HG02884 (cell line): ENCODE measurements around the gene ATG4D.

Experiments
- ATAC-seq: cut with Tn5 transposase; IDR thresholded peaks from one replicate; pipeline ENCODE4 v1.9.1; 2021; ENCODE audit warnings: mild to moderate bottlenecking, moderate library complexity; ENCODE audit not compliant: unreplicated experiment

The ATG4D gene

DNA sequence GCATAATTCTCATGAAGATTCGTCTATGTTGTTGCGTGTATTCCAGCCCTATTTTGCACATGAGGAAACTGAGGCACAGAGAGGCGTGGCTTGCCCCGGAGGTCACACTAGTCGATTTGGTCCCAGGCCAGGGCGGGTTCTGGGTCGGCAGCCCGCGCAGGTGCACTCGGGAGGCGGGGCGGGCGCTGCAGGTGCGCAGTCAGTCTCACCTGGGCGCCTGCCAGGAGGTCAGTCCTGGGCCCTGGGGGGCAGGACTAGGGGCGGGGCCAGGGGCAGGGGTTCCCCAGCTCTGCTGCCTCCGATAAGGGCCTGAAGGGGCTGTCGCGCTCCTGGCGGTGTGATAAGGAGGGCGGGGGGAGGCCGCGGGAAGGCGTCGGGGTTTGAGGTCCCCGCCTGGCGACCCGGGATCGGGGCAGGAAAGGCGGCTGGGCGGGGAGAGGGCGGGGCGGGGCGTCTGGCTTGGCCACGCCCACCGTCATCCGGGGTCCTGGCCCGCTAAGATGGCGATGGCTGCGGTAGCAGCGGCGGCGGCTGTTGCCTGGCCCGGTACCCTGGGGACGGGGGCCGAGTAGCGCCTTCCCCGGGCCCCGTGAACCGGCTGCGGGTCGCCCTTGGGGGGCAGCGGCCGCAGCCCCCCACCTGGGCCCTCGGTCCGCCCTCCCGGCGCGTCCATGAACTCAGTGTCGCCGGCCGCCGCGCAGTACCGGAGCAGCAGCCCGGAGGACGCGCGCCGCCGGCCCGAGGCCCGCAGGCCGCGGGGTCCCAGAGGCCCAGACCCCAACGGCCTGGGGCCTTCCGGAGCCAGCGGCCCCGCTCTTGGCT is at the start of gene ATG4D:
ATG4D (plus strand) TSS at position 485 of the 822 bp plus-strand sequence; CDS start at position 672, 187 bp downstream.
- no peak for ATAC-seq

DNA sequence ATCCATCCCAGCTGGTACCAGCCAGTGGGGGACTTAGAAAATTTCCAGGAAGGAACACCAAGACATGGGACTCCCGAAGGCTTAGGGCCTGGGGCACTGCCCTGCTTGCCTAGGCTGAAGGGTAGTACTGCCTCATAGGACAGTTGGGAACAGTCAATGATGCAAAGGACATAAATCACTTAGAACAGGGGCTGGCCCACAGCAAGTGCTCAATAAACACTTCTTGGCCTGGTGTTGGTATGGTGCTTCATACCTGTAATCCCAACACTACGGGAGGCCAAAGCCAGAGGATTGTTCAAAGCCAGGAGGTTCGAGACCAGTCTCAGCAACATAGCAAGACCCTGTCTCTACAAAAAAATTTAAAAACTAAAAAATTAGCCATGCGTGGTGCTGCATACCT is 46.3 kb upstream of the ATG4D start:
- ATAC-seq: no peak

DNA sequence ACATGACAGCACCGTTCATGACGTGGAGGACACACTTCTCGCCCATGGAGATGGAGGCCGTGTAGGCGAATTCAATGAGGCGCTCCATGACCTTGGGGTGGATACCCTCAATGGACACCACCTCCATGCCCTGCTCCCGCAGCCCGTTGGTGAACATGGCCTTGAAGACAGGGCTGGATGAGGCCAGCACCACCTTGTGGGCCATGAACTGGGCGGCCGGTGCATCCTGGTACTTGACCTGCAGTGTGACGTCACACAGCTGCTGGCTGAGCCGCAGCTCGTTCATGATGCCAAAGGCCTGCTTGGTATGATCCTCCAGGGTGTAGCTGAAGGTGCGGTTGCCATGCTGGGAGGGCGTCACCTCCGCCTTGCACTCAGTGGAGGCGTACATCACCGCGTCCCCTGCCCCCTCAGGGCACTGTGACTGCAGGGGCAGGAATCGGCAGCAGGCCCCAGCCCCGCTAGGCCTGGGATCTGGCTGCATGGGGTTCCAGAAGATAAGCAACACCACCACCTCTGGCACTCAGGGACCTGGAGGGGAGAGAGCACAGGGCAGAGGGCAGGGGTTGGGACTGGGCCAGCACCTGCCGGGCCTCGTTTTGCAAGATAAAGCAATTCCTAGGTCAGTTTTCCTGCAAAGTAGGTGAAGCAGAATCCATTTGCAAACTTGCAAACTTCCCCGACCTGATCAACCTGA is 44.0 kb upstream of the ATG4D start:
- ATAC-seq: no peak

DNA sequence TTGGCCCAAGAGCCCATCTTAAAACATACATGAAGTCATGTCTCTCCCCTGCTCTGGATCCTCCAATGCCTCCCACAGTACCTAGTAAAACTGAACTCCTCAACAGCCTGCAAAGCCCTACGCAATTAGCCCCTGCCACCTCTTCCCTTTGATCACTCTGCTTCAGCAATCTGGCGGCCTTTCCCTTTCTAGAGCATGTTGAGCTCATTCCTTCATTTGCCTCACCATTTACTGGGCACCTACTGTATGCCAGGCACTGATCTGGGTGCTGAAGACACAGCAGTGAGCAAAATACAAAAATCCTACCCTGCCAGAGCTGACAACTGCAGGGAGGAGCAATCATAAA is 43.5 kb upstream of the ATG4D start:
- ATAC-seq: no peak

DNA sequence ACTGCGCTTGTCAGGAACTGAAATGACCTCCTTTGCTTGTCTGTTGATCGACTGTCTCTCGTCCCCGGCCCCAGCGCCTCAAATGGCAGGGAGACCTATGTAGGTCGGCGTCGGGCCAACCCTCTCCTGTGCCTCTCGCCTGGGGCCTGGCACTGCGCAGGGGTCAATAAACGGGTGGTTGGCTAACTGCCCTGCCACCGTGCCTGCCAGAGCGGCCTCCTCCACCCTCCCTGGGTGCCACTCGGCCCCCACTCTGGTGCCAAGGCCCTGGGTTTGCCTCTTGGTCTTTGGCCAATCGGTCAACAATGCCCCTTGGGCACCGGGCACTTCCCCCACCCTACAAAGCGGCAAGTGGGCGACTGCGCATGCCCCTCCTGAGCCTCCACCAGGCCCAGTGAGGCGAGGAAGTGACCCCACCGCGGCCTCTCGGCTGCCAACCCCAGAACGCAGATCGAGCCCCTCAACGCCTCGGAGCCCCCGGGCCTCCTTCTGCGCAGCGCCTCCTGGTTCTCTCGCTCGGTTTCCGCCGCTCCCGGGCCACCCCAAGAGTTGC is 41.7 kb upstream of the ATG4D start:
- ATAC-seq: peak; percentile 24

DNA sequence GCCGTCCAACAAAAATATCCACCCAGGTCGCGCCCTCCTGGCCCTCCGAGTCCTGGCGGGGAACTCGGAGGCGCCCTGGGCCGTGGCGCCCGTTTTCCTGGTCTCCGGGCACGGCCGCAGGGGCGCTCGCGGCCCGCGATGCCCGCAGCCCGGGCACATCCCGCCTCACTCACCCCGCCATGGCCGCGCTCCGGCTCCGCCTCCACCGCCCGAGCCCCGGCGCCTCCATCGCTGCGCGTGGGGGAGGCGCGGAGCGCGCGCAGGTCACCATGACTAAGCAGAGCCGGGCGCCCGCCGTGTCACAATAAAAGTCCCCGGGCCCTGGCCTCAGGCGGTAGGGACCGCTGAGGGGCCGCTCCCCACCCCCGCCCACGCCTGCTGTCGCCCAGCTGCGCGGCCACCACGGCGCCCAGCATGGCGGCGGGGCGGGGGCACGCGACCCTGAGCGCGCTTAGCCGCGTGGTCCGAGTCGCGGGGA is 41.1 kb upstream of the ATG4D start:
- ATAC-seq: peak; percentile 71

DNA sequence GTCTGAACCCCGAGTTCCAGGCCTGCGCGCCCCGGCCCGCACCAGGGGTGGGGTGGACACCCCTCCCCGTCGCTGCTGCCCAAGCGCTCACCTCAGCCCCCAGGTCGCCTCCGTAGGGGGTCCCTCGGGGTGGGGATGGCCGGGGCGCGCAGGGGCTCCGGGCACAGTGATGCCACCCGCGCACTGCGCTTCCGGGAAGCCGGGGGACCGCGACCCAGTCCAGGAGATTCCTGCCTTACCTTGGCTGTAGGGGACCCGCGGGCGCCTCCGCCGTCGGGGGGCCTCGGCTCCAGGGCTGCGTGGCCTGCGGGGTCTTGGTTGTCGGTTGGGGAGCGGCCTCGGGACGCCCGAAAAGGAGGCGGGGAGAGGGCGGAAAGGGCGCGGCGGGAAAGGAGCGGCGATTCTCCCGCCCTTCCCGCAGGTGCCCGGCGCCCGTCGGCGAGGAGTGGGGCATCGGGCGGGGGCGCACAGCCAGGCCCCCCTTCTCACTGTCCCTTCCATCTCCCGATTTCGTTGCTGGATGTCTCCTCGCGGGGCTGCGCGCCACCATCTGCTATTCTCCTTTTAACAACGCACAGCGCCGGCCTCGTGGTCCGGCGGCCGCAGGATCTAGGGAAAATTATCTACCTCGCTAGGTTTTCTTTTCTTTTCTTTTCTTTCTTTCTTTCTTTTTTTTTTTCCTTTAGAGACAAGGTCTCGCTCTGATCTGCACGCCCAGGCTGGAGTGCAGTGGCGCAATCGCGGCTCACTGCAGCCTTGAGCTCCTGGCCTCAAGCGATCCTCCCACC is 40.5 kb upstream of the ATG4D start, which contains the start of gene KEAP1:
KEAP1 (minus strand) TSS at position 355 of the 788 bp plus-strand sequence. CDS start 3,323 bp downstream, outside the sequence.
- ATAC-seq: peak; percentile 31

DNA sequence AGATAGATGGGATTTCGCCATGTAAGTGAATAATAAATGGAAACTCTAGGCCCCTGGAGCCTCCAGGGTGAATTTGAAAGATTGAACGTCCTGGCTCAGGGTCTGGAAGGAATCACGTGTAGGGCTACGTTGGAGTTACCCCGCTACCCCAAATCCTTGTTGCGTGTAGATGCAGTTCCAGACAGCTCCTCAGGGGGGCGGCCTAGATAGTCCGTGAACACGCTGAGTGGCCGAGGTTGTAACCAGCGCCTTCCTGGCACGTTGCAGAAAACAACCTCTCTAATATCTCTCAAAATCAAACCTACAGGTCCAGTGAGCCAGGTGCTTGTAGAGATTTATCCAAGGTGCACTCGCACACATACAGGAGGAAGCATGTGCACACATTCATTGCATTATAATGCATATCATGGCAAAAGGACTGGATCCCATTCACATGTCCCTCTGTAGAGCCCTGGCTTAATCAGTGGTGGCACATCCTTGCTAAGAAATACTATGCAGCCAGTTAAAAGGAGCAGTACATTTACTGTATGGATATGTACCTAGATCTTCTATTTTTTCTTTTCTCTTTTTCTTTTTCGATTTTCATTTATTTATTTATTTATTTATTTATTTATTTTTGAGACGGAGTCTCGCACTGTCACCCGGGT is 38.0 kb upstream of the ATG4D start:
- ATAC-seq: no peak

DNA sequence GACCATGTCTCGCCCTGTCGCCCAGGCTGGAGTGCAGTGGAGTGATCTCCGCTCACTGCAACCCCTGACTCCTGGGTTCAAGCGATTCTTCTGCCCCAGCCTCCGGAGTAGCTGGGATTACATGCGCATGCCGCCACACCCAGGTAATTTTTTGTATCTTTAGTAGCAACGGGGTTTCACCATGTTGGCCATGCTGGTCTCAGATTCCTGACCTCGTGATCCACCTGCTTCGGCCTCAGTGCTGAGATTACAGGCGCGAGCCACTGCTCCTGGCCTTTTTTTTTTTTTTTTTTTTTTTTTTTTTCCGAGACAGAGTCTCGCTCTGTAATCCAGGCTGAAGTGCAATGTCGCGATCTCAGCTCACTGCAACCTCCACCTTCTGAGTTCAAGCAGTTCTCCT is 35.7 kb upstream of the ATG4D start:
- no peak for ATAC-seq

DNA sequence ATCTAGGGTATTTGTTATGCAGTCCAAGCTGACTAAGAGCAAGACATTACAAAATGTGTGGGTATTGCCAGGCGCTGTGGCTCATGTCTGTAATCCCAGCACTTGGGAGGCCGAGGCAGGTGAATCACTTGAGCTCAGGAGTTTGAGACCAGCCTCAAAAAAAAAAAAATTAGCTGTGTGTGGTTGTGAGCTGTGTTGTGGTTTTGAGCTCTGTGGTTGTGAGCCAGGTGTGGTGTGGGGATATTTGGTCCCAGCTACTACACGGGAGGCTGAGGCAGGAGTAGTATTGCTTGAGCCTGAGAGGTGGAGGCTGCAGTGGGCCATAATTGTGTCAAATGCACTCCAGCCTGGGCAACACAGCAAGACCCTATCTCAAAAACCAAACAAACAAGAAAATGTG is 35.0 kb upstream of the ATG4D start:
- ATAC-seq: no peak

DNA sequence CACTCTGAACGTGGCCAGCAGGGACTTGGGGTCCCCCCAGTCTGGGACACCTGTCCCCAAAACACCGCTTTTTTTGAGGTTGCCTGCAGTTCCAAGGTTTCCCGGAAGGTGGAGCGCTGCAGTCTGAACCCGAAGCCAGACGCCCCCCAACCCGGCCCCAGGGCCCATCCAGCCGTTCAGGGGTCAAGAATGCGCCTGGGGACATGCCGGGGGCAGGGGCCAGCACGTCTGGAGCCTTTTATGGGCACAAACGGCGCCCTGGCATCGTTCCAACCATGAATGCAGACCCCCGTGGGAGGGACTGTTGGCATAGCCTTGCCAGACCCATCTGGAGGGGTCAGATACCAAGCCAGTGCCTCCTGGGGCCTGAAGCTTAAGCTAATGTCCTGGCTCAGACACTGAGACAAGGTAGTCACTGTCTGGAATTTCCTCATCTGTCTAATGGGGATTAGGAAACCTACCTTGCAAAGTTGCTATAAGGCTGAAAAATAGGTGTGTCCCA is 33.4 kb upstream of the ATG4D start:
- no peak for ATAC-seq

DNA sequence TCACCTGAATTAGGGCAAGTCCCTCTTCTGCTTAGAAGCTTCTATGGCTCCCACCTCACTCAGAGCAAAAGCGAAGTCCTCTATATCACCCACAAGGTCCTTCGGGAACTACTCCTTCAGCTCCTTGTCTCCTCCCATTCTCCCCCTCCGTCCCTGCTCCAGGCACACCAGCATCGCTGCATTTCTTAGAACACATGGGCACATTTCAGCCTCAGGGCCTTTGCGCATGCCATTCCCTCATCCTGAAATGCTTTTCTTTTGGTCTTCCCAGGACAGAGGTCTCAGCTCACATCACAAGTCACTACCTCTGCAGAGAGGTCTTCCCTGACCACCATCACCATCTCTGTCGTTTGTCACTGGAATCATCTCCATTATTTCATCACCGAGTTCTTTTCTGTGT is 30.5 kb upstream of the ATG4D start:
- ATAC-seq: no peak

DNA sequence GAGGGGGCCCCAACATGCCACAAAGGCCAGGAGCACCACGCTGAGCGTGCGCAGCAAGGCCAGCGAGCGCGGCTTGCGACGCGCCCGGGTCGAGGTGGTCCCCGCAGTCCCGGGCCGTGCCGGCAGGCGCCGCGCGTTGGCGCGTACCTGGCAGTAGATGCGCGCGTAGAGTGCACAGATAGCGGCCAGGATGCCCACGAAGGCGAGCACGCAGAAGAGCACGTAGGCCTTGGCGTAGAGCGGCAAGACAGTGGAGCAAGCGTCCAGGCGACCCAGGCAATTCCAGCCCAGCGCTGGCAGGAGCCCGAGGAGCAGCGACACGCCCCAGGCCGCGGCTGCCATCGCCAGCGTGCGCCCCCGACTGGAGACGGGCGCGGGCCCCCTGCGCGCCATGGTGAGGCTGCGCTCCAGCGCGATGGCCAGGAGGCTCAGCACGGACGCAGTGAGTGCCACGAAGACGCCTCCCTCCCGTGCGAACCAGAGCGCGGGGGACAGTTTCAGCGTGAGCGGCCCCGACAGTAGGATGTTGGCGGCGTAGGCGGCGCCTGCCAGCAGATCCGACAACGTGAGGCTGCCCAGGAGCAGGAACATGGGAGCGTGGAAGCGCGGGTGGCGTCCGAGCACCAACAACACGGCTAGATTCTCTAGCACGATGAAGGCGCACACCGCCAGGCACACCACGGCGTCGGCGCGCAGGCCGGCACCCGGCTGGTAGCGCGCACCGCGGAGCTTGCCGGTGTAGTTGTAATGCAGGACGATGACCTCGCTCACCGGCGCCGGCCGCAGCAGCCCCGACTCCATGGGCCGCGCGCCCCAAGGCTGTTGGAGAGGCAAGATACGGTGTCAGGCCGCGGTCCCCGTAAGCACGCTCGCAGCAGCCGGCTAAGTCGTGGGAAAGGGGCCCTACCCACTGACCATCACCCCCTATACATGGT is 29.2 kb upstream of the ATG4D start:
- ATAC-seq: no peak

DNA sequence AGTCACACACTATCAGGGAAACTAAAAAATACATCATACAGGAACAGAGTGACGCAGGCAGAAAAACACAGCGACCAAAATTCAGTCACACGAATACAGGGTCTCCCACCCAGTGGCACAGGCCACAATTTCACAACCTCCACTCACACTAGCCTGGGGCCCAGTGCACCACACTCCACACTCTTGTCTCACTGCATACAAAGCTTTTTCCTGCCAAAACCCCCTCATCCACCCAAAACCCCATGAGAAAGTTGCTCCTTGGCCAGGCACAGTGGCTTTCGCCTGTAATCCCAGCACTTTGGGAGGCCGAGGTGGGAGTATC is 27.7 kb upstream of the ATG4D start:
- ATAC-seq: no peak

DNA sequence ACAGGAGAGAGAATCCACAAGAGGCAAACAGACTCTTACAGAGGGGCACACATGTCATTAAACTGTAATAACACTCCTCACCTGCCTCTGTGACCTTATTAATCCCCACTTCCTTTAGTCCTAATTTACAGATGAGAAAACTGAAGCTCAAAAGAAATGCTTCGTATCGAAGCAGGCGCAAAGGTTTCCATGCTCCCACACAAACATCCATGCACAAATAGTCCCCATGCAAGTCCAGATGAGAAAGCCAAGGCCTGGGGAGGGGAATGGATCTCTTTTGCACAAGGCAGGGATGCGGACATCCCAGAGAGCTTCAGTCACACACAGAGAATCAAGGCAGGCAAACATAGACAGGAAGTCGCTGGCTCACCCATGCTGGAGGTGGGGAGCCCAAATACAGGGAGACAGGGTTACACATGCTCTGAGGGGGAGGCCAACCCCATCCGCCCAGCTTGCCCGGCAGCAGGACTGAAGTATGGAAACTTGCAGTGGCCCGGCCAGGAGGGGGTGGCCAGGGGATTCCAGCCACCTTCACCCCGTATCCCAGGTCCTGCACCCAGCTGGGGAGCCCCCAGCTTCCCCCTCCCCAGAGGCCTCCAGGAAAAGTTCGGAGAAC is 26.9 kb upstream of the ATG4D start:
- no peak for ATAC-seq

DNA sequence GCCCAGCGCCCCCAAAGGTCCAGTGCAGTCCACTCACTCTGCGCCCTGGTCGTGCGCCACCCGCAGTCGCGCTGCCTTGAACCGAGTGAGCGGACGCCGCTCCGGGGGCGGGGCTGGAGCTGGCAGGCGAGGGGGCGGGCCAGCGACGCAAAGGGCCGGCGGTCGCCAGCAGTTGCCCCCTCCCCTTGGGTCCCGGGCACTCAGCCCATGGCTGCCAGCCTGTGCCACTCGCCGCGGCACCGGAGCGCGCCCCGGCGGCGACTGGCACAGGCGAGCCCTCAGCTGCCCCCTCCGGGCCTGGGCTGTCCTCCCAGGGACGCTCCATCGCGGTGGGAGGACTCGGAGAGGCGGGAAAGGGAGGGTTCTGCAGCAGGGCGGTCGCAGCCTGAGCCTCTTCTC is 26.3 kb upstream of the ATG4D start, which contains the start of gene S1PR5:
S1PR5 (minus strand) TSS at position 87 of the 399 bp plus-strand sequence. CDS start 2,436 bp downstream, outside the sequence.
- no peak for ATAC-seq

DNA sequence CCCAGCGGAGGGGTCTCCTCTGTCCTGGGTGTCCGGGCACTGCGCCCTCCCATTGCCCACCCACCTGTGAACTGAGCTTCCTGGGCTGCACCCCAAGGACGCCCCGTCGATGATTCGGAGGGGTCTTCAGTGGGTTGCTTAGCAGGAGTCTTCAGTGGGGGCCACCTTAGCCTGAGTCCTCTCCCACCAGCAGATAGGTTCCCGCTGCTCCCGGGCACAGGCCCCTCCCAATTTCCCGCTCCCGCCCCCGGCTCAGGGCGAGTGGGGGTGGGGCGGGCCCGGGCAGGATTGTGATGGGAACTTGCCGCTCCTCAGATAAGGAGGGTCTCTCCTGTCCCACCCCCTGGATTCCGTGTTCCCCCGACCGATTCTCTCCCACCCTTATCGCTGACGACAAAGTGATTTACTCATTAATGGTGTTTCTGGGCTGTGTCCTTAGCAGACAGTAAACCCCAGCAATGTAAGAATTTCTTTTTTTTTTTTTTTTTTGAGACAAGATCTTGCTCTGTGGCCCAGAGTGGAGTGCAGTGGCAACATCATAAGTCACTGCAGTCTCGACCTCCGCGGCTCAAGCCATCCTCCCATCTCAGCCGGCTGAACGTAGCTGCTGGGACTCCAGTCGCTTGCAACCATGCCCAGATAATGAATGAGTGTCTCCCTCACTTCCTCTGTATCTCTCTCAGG is 25.8 kb upstream of the ATG4D start:
- ATAC-seq: no peak
